ENCODE measurements around the gene UBL5. TPM values are rescaled to one million over a fixed set of nuclear protein-coding genes. Genes with fewer than 3 reads are reported as not detected.
A peak's percentile ranks its signal among the peaks of the same experiment; 100 is the strongest.
"Not testable (repeated sequence)": the region's sequence is repeated elsewhere in the genome, so short reads cannot be mapped to it uniquely, and the experiment has no call there.

The UBL5 gene
- polyA plus RNA-seq, 2 of the 4 experiments (the other 2 are of a cell fraction) = 460 to 519 TPM

DNA sequence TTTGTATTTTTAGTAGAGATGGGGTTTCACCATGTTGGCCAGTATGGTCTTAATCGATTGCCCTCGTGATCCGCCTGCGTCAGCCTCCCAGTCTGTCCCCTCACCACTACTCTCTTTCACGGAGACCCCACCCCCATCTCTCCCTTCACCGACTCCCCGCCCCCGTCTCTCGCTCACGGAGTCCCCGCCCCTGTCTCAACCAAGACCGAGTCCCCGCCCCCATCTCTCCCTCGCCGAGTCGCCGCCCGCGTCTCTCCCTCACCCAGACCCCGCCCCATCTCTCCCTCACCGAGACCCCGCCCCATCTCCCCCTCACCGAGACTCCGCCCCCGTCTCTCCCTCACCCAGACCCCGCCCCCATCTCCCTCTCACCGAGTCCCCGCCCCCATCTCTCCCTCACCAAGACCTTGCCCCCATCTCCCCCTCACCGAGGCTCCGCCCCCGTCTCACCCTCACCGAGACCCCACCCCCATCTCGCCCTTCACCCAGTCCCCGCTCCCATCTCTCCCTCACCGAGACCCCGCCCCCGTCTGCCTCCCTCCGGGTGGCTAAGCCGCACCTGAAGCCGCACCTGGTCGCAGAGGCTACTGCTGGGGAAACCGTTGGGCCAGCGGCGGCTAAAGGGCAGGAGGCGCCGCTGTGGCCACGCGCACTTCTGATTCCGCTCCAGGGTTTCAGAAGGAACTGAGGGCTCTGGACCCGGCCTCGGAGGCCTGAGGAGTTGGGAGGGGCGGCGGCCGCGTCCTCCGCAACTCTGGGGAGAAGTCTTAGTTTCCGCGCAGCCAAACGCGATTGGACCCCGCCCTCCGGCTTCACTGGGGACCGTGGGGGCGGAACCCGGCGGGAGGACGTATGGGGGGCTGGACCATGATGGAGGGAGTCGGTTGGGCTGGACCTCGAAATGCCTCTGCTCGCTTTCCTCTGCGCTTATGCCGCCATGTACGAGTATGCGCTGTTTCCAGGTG lies 42.1 kb upstream of the UBL5 start:
- peaks cover 12% of the 10 kb centered on the region; the same call in 1 of the 3 replicates for H3K4me1 ChIP-seq
- peaks cover 3% of the 10 kb centered on the region; the same call in 1 of the 3 replicates for H3K9me3 ChIP-seq
- DNase-seq (ENCODE audit: low read depth in 1 of 2, low spot score in 1 of 2) = peak; percentile 70 to 93
- H3K27ac ChIP-seq = peak overlapping the region; percentile 87 to 91
- POLR2A ChIA-PET = interaction anchor here (0.7 kb wide), 1 partner anchor 123 kb away, joined by 7 read pairs; no protein-coding TSS in a partner anchor
- peak; percentile 89 to 93 for ATAC-seq
- H3K4me2 ChIP-seq = peak overlapping the region; percentile 91
- peak; percentile 83 for TF ChIP-seq PHF8 (IDR thresholded peaks at IDR 0.05; ENCODE audit: borderline replicate concordance, low read depth)
- TF ChIP-seq JUN (IDR thresholded peaks at IDR 0.05) = peak in 1 of 2 experiments; percentile 28; a peak in 1 of 5 replicates
- TF ChIP-seq, protein P1, sequence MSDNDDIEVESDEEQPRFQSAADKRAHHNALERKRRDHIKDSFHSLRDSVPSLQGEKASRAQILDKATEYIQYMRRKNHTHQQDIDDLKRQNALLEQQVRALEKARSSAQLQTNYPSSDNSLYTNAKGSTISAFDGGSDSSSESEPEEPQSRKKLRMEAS (IDR thresholded peaks at IDR 0.05) = peak; percentile 24; the same call in 1 of the 2 replicates
- no peak for TF ChIP-seq CEBPB (IDR thresholded peaks at IDR 0.05)
- TF ChIP-seq SREBF2 (IDR thresholded peaks at IDR 0.05) = no peak
- H3K4me3 ChIP-seq = peak overlapping the region; percentile 67
- 37% methylated on average over 13 of the region's 74 CpGs for WGBS (ENCODE audit: missing lambda C conversion rate)
- no peak for FAIRE-seq
- CTCF ChIA-PET = no interaction called here

DNA sequence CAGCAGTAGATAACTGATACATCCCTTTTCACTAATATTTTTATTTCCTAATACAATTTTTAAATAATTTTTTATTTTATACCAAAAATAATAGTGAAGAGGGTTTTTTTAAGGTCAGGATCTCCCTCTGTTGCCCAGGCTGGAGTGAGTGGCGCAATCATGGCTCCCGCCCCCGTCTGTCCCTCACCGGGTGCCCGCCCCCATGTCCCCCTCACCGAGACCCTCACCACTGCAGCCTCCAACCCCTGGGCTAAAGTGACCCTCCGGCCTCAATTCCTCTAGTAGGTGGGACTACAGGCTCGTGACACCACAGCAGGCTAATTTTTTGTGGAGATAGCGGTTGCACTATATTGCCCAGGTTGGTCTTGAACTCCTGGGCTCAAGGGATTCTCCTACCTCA lies 41.4 kb upstream of the UBL5 start:
- POLR2A ChIA-PET = no interaction called here
- peak overlapping the region; percentile 67 for H3K4me3 ChIP-seq
- peak overlapping the region; percentile 87 to 91; a peak in 5 of 6 replicates for H3K27ac ChIP-seq
- peaks cover 3% of the 10 kb centered on the region; the same call in 1 of the 3 replicates for H3K9me3 ChIP-seq
- TF ChIP-seq KDM1A (IDR thresholded peaks at IDR 0.05; ENCODE audit: low read depth) (no peak), POLR2AphosphoS2 (conservative IDR thresholded peaks at IDR 0.05; ENCODE audit: low read length) (no peak), PHF8 (IDR thresholded peaks at IDR 0.05; ENCODE audit: borderline replicate concordance, low read depth) (no peak), NFE2L2 (conservative IDR thresholded peaks at IDR 0.05; ENCODE audit: low read length) (no peak), ZSCAN20 (CRISPR knock-in tag; IDR thresholded peaks at IDR 0.05) (no peak), CBX2 (IDR thresholded peaks at IDR 0.05; ENCODE audit: borderline replicate concordance, low read depth) (no peak), JUN (IDR thresholded peaks at IDR 0.05) (no peak), TFCP2L1 (CRISPR knock-in tag; IDR thresholded peaks at IDR 0.05) (no peak), CHD2 (IDR thresholded peaks at IDR 0.05; ENCODE audit: low read length, partially characterized antibody) (no peak), POLR2A (IDR thresholded peaks at IDR 0.05; ENCODE audit: low read length) (no peak), BHLHE40 (IDR thresholded peaks at IDR 0.05; ENCODE audit: low read depth, low read length) (no peak), SREBF2 (IDR thresholded peaks at IDR 0.05) (no peak), RCOR1 (IDR thresholded peaks at IDR 0.05; ENCODE audit: low read depth, low read length) (no peak), SMC3 (IDR thresholded peaks at IDR 0.05) (no peak)
- TF ChIP-seq, protein P2, sequence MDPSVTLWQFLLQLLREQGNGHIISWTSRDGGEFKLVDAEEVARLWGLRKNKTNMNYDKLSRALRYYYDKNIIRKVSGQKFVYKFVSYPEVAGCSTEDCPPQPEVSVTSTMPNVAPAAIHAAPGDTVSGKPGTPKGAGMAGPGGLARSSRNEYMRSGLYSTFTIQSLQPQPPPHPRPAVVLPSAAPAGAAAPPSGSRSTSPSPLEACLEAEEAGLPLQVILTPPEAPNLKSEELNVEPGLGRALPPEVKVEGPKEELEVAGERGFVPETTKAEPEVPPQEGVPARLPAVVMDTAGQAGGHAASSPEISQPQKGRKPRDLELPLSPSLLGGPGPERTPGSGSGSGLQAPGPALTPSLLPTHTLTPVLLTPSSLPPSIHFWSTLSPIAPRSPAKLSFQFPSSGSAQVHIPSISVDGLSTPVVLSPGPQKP (IDR thresholded peaks at IDR 0.05; ENCODE audit: low read depth, low read length) = no peak
- ATAC-seq = no peak
- FAIRE-seq = no peak
- peak overlapping the region; percentile 91 for H3K4me2 ChIP-seq
- WGBS (ENCODE audit: missing lambda C conversion rate) = 94% methylated on average over 5 of the region's 9 CpGs
- DNase-seq (ENCODE audit: low read depth in 1 of 2, low spot score in 1 of 2) = no peak
- H3K4me1 ChIP-seq = peaks cover 15% of the 10 kb centered on the region; the same call in 1 of the 3 replicates
- CTCF ChIA-PET = no interaction called here

DNA sequence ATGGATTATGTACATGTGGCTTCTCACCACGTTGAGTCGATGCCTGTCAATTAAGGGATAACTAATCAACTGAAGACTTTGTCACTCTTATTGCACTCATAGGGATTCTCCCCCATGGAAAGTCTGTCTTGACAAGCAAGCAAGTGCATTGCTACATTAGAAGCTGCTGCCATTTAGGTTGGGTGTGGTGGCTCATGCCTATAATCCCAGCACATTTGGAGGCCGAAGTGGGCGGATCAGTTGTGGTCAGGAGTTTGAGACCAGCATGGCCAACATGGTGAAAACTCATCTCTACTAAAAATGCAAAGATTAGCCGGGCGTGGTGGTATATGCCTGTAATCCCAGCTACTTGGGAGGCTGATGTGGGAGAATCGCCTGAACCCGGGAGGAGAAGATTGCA lies 40.9 kb upstream of the UBL5 start:
- ChIA-PET POLR2A (no interaction called here), CTCF (interaction anchor here (0.7 kb wide), 1 partner anchor 200 kb away, joined by 3 read pairs; no protein-coding TSS in a partner anchor)
- Histone ChIP-seq H3K4me2 (no peak overlapping the region), H3K4me1 (peaks cover 15% of the 10 kb centered on the region; the same call in 1 of the 3 replicates), H3K9me3 (peaks cover 3% of the 10 kb centered on the region; the same call in 1 of the 3 replicates), H3K27ac (no peak overlapping the region), H3K4me3 (no peak overlapping the region)
- FAIRE-seq (no peak), ATAC-seq (no peak), DNase-seq (ENCODE audit: low read depth in 1 of 2, low spot score in 1 of 2) (no peak)
- WGBS (ENCODE audit: missing lambda C conversion rate) = 93% methylated on average over 5 of the region's 8 CpGs
- no peak for TF ChIP-seq TP53 (CRISPR knock-in tag; IDR thresholded peaks at IDR 0.05)
- no peak for TF ChIP-seq RFX5 (IDR thresholded peaks at IDR 0.05)
- TF ChIP-seq EHMT2 (IDR thresholded peaks at IDR 0.05; ENCODE audit: low read depth) = no peak
- no peak for TF ChIP-seq RARB (CRISPR knock-in tag; IDR thresholded peaks at IDR 0.05)

DNA sequence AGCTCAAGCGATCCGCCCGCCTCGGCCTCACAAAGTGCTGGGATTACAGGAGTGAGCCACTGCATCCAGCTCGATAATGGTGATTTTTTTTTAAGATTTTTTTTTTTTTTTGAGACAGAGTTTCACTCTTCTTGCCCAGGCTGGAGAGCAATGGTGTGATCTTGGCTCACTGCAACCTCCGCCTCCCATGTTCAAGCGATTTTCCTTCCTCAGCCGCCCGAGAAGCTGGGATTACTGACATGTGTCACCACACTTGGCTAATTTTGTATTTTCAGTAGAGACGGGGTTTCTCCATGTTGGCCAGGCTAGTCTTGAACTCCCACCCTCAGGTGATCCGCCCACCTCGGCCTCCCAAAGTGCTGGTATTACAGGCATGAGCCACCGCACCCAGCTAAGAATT lies 39.1 kb upstream of the UBL5 start:
- POLR2A ChIA-PET, FAIRE-seq: not testable (repeated sequence)

More for the DNA sequence above, 39.1 kb upstream of the UBL5 start:
- H3K4me1 ChIP-seq = peaks cover 15% of the 10 kb centered on the region; the same call in 1 of the 3 replicates
- H3K4me3 ChIP-seq; CTCF ChIA-PET; DNase-seq (ENCODE audit: low read depth in 1 of 2, low spot score in 1 of 2); H3K27ac ChIP-seq; H3K9me3 ChIP-seq; ATAC-seq; H3K4me2 ChIP-seq: not testable (repeated sequence)
- WGBS (ENCODE audit: missing lambda C conversion rate) = 84% methylated on average over 13 of the region's 13 CpGs
